Measurements from ENCODE around the gene SH3BP5. TPM values are rescaled to one million over a fixed set of nuclear protein-coding genes. Genes with fewer than 3 reads are reported as not detected.
A peak's percentile ranks its signal among the peaks of the same experiment; 100 is the strongest.

Gene SH3BP5
- total RNA-seq, 1 experiment from 2014 or later: 21.0 TPM

- no peak for DNase-seq (ENCODE audit: low read depth)
These were observed 33.4 kb downstream of the SH3BP5 start for GRCh38 chr3:15299036-15299435.

GRCh38 chr3:15298504-15298903 is 33.9 kb downstream of the SH3BP5 start:
- no peak for DNase-seq (ENCODE audit: low read depth)

GRCh38 chr3:15297608-15298350 is 34.6 kb downstream of the SH3BP5 start:
- no peak for DNase-seq (ENCODE audit: low read depth)

- DNase-seq (ENCODE audit: low read depth): no peak
These were observed 36.9 kb downstream of the SH3BP5 start for GRCh38 chr3:15295506-15295905.

GRCh38 chr3:15294929-15295328 is 37.5 kb downstream of the SH3BP5 start:
- no peak for DNase-seq (ENCODE audit: low read depth)

GRCh38 chr3:15292765-15293522 is 39.4 kb downstream of the SH3BP5 start:
- DNase-seq (ENCODE audit: low read depth): no peak

- no peak for DNase-seq (ENCODE audit: low read depth)
These were observed 40.5 kb downstream of the SH3BP5 start for GRCh38 chr3:15291589-15292541.

GRCh38 chr3:15290736-15291135 is 41.6 kb downstream of the SH3BP5 start:
- no peak for DNase-seq (ENCODE audit: low read depth)

- DNase-seq (ENCODE audit: low read depth): no peak
These were observed 42.7 kb downstream of the SH3BP5 start for GRCh38 chr3:15289661-15290060.

- DNase-seq (ENCODE audit: low read depth): no peak
These were observed 43.9 kb downstream of the SH3BP5 start for GRCh38 chr3:15288331-15289035.

GRCh38 chr3:15287565-15288330 is 44.6 kb downstream of the SH3BP5 start:
- DNase-seq (ENCODE audit: low read depth): no peak

- DNase-seq (ENCODE audit: low read depth): no peak
These were observed 46.4 kb downstream of the SH3BP5 start for GRCh38 chr3:15286022-15286421.

- DNase-seq (ENCODE audit: low read depth): peak; percentile 34
These were observed 48.1 kb downstream of the SH3BP5 start for GRCh38 chr3:15284121-15284889.

GRCh38 chr3:15283702-15284101 is 48.7 kb downstream of the SH3BP5 start:
- DNase-seq (ENCODE audit: low read depth): no peak

GRCh38 chr3:15281817-15282216 is 50.6 kb downstream of the SH3BP5 start:
- DNase-seq (ENCODE audit: low read depth): no peak

GRCh38 chr3:15280853-15281532 is 51.4 kb downstream of the SH3BP5 start:
- no peak for DNase-seq (ENCODE audit: low read depth)

- DNase-seq (ENCODE audit: low read depth): no peak
These were observed 52.5 kb downstream of the SH3BP5 start for GRCh38 chr3:15279671-15280402.

- no peak for DNase-seq (ENCODE audit: low read depth)
These were observed 53.2 kb downstream of the SH3BP5 start for GRCh38 chr3:15279205-15279604.

Measured in Daoy (cell line).